ENCODE data around the gene NTM.

The NTM gene

DNA sequence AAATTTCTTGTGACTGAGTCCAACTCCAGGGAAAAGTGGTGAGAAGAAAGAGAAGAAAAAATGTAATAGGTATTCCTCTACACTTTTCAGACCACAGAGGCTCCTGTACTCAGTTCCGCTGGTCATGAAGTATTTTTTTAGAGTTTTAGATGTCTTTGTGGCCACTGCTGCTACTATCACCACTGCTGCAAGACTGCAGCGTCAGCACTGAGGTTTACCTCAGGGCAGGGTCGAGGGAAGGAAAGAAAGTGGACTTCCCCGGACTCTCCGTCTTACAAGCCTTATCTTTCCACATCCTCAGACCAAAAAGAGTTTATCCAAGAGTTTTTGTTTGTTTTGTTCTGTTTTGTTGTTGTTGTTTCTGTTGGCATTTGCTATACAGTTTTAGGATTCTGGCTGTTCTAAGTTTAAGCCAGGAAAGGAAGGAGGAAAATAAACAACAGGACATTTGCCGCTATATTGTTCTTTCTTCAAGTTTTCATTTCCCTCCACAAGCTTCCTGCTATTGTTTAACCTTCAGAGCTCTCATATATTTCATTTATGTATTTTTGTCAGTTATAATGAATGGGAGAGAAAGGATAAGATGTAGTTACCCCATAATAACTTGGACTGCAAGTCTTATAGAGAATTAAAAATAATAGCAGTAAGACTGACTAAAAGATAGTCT is 919.3 kb downstream of the NTM start:
- DNase-seq (ENCODE audit: low read depth) = no peak
- TF ChIP-seq, protein P1, sequence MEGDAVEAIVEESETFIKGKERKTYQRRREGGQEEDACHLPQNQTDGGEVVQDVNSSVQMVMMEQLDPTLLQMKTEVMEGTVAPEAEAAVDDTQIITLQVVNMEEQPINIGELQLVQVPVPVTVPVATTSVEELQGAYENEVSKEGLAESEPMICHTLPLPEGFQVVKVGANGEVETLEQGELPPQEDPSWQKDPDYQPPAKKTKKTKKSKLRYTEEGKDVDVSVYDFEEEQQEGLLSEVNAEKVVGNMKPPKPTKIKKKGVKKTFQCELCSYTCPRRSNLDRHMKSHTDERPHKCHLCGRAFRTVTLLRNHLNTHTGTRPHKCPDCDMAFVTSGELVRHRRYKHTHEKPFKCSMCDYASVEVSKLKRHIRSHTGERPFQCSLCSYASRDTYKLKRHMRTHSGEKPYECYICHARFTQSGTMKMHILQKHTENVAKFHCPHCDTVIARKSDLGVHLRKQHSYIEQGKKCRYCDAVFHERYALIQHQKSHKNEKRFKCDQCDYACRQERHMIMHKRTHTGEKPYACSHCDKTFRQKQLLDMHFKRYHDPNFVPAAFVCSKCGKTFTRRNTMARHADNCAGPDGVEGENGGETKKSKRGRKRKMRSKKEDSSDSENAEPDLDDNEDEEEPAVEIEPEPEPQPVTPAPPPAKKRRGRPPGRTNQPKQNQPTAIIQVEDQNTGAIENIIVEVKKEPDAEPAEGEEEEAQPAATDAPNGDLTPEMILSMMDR (IDR thresholded peaks at IDR 0.05; ENCODE audit: low read depth, low read length, missing control alignments) = no peak
- no peak overlapping the region for H3K4me3 ChIP-seq (ENCODE audit: low read depth, low read length)

DNA sequence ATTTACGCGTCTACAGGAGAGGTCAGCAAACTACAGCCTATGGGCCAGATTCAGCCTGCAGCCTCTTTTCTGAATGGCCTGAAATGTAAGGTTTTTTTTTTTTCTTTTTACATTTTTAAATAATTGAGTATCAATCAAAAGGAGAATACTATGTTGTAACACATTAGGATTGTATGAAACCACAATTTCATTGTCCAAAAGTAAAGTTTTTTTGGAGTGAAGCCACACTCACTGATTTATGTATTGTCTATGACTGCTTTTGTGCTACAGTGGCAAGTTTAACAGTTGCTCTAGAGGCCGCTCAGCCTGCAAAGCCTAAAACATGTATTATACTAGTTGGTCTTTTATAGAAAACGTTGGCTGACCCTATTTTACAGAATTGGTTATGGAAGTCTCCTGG is 923.2 kb downstream of the NTM start:
- TF ChIP-seq, protein P1 (IDR thresholded peaks at IDR 0.05; ENCODE audit: low read depth, low read length, missing control alignments) = no peak
- H3K4me3 ChIP-seq (ENCODE audit: low read depth, low read length) = no peak overlapping the region
- no peak for DNase-seq (ENCODE audit: low read depth)

DNA sequence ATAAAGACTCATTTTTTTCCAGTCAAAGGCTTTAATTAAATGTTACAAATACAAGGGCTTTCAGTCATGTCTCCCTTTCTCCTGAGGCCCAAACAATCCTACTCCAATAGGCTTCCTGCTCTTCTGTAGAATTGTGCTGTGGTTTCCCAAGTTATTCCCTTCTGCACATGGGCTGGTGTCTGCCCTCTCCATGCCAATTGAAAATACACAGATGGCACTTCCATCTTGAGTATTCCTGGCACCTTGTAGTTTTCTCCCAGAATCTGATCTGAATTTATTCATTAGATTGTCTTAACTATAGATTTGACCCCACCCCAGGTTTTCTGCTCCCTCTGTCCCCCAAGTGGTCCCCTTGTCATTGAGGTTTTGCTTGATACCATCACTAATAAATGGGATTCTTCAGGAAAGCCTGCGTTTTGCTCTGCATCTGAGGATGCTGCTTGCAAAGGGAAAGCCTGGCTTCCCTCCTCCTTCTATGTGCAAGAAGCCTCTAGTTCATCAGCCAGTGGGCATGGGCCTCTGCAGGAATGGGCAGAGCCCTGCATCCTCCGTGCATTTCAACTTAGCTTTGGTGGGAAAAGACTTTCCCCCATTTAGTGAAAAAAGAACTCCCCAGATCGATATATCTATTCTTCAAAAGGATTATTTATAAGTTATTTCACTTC is 926.7 kb downstream of the NTM start:
- TF ChIP-seq, protein P1 (IDR thresholded peaks at IDR 0.05; ENCODE audit: low read depth, low read length, missing control alignments) = no peak

DNA sequence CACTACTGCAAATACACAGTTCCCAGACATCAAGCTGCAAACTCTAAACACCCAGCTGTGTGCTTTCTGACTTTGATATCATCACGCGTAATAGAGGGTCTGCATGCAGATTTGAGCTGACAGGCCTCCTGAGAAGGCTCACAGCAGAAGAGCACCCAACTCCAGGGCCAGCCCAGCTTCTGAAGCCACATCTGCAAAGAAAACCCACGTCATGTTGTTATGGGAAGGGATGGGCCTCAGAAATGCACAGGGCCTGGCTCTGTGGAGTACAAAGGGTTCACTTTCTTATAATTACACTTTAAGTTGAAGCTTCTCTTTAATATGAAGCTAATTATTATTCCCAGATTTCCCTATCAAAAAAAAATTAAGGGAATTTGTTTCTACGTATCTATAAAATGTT is 927.9 kb downstream of the NTM start:
- TF ChIP-seq, protein P1 (IDR thresholded peaks at IDR 0.05; ENCODE audit: low read depth, low read length, missing control alignments) = no peak
- no peak for DNase-seq (ENCODE audit: low read depth)

More for the DNA sequence above, 926.7 kb downstream of the NTM start:
- DNase-seq (ENCODE audit: low read depth) = no peak
- no peak overlapping the region for H3K4me3 ChIP-seq (ENCODE audit: low read depth, low read length)

DNA sequence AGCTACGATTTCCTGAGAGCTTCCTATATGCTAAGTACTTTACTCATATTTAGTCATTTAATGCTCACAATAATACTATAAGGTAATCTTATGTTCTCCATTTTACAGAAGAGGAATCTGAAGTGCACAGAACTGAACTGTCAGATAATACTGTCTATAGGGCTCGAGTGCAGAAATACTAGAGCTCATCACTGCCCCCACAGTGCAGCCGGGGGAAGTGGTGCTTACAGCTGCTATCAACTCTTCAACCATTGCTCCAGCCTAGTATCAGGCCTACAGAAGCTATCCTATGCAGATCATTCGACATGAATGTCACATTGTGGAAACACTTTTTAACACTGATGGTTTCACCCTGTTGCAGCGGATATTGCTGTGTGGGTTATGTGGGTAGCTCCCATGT is 929.9 kb downstream of the NTM start:
- DNase-seq (ENCODE audit: low read depth) = peak; percentile 15
- TF ChIP-seq, protein P1 (IDR thresholded peaks at IDR 0.05; ENCODE audit: low read depth, low read length, missing control alignments) = peak; percentile 63
- H3K4me3 ChIP-seq (ENCODE audit: low read depth, low read length) = no peak overlapping the region

More for the DNA sequence above, 927.9 kb downstream of the NTM start:
- H3K4me3 ChIP-seq (ENCODE audit: low read depth, low read length) = no peak overlapping the region

DNA sequence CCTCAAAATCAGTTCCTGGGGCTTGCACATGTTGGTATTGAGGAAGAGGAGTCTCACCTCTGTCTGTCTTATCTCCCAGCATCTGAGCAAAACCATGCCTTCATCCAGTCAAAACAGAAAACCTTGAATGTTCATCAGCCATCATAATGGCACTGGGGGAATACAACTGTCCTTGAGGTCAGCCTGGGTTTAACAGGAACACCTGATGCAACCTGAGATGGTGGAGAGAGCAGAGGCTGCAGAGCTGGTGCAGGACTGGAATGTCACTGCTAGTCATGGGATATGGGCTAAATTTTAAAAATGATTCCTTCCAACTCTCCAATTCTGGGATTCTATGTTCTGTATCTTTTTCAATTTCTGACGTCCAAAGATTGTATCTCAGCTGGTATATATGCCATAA is 931.0 kb downstream of the NTM start:
- TF ChIP-seq, protein P1 (IDR thresholded peaks at IDR 0.05; ENCODE audit: low read depth, low read length, missing control alignments) = no peak
- DNase-seq (ENCODE audit: low read depth) = no peak

DNA sequence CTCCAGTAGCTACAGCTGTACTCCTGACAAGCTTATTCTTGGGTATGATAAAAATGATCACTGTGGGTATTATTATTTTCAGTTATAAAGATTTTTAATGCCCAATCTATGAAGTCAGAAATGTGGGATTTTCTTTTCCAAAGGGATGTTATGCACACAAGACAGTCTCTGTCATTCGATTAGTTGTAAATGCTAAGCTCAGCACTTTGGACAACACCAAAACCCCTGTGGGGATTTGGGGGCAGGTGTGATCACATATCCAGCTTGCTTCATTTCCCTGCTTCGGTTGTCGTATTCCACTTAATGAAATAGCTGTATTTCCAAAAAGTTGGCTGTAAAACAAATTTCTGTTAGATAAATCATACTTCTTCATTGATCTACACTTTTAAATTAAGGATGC is 931.5 kb downstream of the NTM start:
- TF ChIP-seq, protein P1 (IDR thresholded peaks at IDR 0.05; ENCODE audit: low read depth, low read length, missing control alignments) = no peak
- no peak for DNase-seq (ENCODE audit: low read depth)
- H3K4me3 ChIP-seq (ENCODE audit: low read depth, low read length) = no peak overlapping the region

More for the DNA sequence above, 931.0 kb downstream of the NTM start:
- H3K4me3 ChIP-seq (ENCODE audit: low read depth, low read length) = no peak overlapping the region

Measured in GM12864 (cell line).